IPS-NIHi7 (cell line): ENCODE measurements around the gene PHF20.
"Not testable (repeated sequence)": the region's sequence is repeated elsewhere in the genome, so short reads cannot be mapped to it uniquely, and the experiment has no call there.

Source experiments
- DNase-seq: peaks from one replicate; pipeline ENCODE4 v3.0.0; 2012; ENCODE audit warnings: mixed read lengths; ENCODE audit errors: extremely low spot score

Gene PHF20

DNA sequence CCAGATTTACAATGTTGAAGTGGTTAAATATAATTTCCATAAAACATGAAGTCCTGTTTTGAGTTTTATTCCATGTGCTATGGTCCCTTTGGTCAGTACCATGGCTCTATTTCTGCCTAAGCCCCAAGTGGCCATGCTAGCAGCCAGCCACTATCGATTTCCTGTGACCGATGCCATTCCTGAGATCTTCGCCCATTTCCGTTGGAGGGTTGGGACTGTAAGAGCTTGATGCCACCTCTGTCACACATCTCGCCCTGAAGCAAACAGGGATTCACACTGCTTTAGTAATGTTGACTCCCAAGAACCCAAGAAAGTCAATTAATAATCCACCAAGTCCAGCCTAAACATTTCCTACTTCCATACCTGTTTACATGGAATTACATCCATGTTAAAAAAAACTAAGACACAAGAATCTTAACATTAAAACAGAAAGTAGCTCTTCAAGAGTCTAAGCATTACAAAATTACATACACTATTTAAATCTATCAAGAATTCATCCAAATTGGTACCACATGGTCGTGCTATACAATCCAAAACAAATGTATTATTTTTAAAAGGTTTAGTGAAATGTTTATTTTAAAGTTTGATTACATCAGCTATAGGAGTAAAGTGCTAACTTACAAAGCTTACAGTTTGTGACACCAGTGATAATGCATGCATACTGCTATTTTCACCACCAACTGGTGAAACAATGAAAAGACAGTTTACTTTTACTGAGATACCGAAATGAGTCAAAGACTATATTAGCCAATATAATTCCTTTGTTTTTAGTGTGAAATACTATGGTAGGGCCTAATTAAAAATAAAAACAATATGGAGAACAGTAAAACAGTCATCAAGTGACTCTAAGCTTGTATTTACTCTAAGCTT is 32.3 kb upstream of the PHF20 start:
- DNase-seq, result no peak

DNA sequence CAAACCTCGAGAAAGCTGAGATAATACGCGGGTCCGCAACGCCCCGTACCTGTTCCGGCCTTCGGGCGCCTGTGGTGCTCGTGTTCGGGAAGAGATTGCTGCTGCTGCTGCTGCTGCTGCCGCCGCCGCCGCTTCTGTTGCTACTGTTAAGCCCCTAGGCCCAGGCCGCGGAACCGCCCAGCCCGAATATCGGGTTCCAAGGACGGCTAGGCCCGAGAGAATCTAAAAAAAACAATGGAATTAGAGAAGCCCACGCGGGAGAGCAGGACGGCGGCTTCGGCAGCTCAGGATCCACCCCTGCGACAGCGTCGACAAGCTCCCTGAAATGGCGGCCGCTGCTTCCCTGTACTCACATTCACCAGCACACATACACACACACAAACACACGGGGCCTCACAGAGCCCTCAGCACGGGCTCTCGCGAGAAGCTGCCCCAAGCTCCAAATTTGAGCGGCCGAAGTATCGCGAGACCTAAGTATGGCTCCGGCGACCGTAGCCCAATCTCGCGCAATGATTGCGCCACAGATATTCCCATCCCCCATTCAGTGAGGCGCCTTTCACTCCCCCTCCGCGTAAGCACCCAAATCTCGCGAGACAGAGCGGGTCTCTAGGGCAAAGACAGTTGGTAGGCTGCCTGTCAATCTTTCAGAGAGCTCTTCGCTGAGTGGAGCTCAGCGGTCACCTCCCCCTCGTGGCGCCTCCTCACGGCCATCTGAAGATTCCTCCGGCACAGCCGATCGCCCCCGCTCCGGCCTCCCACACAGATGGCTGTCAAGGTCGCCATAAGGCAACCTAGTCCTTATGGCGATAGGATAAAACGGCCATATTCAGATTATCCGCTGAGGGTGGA is 29.7 kb upstream of the PHF20 start, which contains the start of gene RBM39:
RBM39 (minus strand) TSS at position 369 of the 849 bp plus-strand sequence. CDS start 1,386 bp downstream, outside the sequence.
- DNase-seq, result peak; percentile 97

DNA sequence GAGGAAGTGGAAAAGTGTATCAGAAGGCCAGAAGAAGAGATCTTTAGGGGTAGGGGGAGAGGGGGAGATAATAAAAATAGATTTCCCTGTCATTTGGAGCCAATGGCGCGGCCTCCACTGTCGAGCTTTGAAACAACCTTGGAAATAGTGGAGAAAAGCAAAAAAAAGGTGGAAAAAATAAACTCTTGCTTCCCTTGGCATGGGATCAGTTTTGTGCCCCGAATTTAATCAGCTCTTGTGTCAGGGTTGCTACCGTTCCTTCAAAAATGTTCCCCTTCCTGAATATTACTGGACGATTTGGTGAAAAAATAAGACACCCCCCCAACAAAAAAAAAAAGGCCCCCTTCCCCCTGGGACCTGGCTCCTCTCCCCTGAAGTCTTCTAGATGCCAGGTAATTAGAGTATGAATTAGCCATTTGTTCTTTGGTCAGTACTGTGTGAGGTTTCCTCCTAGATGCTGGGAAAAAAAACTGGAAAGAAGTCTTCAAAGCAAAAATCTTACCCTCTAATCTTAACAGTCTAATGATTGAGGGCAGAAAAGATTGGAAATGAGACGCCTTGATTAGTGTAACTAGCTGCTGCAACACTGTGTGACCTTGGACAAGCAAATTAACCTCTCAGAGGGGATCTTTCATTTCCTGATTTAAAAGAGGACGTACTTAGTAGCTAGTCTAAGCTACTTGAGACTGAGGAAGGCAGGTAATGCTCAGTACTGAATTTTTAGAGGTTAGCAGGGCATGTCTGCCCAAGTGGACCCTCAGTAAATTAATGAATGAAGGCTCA is 28.9 kb upstream of the PHF20 start:
- DNase-seq, result peak; percentile 17

DNA sequence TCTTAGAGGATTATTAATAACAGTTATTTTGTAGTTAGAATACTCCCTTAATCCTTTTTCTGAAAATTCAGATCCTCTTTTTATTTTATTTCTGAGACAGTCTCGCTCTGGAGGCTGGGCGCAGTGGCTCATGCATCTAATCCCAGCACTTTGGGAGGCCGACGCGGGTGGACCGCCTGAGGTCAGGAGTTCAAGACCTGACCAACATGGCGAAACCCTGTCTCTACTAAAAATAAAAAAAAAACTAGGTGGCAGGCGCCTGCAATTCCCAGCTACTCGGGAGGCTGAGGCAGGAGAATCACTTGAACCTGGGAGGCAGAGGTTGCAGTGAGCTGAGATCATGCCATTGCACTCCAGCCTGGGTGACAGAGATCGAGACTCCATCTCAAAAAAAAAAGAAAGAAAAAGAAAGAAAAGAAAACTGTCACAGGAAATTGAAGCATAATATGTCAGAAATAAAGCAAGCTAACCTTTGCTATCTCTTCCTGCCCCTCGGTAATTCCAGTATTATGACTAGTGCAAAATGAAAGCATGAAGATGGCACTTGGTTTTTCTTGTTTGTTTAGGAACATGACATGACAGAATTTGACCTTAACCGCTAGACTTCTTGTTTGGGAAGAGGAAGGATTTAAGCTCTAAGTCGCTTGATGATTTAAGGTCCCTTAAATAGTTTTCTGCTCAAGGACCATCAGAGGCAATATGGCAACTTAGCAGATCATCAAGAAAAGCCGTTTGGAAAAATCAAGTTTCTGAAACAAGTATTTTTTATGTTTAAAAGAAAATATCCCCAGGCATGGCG is 27.9 kb upstream of the PHF20 start:
- DNase-seq, result no peak

DNA sequence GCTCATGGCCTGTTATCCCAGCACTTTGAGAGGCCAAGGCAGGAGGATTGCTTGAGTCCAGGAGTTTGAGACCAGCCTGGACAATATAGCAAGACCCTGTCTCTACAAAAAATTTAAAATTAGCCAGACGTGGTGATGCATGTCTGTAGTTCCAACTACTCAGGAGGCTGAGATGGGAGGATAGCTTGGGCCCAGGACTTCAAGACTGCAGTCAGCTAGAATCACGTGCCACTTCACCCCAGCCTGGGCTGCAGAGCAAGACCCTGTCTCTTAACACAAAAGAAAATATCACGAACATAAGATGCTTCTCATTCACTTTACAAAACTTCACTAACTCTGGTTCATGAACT is 27.3 kb upstream of the PHF20 start:
- DNase-seq, result not testable (repeated sequence)

DNA sequence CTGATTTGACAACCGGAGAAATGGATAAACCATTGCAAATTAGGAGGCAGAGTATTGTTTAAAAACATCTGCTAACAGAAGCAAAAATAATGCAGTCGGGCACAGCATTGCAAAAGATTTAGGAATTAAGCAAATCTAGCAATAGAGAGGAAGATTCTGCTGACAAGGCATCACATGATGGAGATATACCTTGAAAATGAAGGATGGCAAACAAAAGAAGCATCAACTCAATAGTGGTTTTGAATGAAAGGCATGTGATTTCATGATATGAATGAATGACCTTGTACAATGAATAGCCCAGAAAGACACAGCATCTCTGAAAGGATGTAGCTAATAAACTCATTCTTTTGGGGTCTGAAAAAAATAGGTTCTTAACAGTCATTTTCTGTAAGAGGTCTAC is 21.2 kb upstream of the PHF20 start:
- DNase-seq, result no peak

DNA sequence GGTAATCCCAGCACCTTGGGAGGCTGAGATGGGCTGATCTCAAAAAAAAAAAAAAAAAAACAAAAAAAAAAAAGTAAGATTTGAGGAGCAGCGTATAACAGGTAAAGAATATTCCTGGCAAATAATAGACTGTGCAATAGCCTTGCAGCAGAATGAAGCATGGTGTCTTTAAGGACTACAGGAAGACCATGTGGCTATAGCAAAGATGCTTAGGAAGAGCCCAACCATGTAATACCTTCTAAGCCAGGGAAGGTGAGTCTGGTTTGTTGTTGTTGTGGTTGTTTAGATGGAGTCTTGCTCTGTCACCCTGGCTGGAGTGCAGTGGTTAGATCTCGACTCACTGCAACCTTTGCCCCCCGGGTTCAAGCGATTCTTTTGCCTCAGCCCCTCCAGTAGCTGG is 15.4 kb upstream of the PHF20 start:
- DNase-seq, result no peak

DNA sequence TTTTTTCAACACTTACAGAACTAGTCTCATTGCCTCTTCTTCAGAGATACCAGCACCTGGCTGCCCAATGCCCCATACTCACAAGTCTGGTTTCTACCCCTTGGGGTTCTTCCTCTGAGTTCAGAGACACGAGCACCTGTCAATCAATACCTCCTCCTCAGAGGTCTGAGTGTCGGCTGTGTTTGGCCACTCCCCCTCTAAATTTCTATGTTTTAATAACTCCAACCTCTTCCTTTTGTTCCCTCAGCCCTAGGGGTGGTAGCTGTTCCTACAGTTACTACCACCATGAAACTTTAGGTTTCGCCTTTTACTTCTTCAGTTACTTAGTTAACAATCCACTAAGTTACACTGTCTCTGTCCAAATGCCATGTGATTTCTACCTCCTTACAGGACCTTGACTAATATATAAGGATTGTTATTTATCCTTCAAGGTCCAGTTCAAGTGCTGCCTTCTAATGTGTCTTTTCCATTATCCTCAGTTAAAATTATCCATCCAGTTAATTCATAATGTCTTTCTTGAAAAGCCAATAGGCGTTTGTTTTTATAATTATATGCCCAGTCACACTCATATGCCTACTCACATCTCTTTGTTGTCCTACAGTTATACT is 14.6 kb upstream of the PHF20 start:
- DNase-seq, result no peak

DNA sequence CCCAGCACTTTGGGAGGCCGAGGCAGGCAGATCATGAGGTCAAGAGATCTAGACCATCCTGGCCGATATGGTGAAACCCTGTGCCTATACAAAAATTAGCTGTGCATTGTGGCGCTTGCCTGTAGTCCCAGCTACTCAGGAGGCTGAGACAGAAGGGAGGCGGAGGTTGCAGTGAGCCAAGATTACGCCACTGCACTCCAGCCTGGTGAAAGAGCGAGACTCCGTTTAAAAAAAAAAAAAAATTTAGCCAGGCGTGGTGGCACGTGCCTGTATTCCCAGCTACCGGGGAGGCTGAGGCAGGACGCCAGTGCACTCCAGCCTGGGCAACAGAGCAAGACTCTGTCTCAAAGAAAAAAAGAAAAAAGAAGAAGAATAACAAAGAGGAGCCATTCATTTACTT is 10.3 kb upstream of the PHF20 start:
- not testable (repeated sequence) for DNase-seq

DNA sequence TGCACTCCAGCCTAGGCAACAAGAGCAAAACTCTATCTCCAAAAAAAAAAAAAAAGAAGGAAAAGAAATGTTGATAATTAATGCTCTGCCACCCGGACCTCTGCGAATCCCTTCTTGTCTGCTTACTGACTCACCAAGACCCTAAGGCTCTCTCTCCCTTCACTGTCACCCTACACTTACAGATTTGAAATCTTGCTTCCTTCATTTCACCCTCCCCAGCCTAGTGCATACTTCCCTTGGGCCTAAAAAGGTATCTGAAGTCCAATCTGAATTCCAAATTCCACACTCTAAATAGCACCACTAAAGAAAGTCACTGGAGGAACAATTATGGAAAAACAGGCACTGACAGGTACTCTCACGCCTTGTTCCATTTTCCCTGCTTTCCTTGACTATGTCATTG is 9.4 kb upstream of the PHF20 start:
- no peak for DNase-seq

DNA sequence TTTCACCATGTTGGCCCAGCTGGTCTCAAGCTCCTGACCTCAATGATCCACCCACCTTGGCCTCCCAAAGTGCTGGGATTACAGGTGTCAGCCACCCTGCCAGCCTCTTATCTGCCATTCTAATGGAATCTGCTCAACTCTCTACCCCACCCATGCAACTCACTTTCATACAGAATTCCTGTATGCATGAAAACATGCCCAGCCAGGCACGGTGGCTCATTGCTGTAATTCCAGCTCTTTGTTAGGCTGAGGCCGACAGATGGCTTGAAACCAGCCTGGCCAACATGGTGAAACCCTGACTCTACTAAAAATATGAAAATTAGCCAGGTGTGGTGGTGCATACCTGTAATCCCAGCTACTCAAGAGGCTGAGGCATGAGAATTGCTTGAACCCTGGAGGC is 6.9 kb upstream of the PHF20 start:
- DNase-seq, result not testable (repeated sequence)

DNA sequence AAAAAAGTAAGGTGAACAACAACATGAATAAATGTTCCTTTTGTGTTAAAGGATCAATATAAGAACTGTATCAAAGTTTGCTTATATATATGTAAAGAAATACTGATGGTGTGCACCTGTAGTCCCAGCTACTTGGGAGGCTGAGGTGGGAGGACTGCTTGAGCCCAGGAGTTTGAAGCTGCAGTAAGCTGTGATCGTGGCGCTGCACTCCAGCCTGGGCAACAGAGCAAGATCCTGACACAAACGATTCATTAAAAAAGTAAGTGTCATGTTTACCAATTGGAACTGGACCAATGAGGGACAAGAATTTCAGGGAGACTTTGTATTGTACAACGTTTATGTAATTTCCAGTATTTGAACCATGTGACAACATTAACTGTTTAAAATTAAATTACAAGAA is 5.0 kb upstream of the PHF20 start:
- no peak for DNase-seq

DNA sequence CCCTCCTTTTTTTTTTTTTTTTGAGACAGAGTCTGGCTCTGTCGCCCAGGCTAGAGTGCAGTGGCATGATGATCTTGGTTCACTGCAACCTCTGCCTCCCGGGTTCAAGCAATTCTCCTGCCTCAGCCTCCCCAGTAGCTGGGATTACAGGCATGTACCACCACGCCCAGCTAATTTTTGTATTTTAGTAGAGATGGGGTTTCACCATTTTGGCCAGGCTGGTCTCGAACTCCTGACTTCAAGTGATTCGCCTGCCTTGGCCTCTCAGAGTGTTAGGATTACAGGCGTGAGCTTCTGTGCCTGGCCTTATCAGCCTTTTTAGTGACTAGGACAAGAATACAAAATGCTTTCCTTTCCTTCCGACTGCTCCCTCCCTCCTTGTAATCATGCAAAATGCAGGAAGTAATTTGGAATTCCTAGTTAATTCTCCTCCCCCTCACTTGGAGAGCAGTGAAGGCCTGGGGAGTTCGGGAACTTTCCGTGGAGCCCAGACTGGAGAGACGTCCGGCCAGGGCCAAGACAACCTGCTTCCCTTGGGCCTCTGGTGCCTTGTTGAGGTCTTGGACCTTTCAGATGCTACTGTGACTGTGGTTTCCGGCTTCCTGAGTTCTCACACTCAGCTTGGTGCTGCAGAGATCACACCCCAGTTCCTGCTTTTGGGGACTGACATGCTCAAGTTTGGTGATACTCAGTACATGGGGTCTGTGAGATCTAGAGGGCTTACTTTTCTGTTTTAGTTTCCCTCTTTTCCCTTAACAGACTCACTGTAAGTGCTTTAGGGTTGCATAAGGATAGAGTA is 3.9 kb upstream of the PHF20 start:
- peak; percentile 38 for DNase-seq

DNA sequence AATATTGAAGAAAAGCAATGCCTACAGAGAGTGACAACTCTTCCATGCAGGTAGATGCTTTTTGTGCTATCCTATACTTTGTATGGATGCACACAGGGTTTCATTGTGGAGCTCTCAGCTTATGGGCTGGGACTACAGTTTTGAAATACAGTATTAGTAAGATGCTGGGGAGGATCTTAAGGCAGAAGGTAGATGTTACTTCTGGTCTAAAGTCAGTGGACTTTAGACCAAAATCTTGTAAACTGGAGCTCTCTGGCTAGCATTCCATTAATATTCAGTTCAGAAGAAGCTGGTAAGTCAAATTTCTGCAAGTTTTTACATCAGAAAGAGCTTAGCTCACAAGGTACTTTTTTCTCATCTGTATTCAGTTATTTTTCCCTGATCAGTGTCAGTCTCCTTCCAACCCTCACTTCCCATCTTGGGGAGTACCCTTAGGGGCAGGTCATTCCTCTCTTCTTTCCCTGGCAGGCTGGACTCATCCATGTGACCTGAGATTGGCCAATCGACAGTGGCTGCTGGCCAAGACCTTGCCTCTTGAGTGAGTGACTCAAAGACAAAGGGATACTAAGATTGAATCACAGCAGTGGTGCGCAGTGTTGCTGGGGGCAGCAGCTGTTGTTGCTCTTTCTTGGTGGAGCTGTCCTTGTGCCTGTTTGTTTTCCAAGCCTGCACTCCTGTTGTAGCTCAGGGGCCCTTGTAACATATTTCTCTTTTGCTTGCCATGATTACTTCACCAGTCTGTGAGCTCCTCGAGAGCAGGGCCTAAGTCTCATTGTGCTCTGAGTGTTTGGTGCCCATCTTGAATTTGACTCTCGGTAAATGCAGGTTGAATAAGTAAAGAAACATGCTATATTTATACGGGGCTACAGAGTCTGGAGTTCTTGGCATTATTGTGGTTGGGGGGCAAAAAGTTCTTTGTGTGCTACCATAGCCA is 2.8 kb upstream of the PHF20 start:
- DNase-seq, result peak; percentile 86

DNA sequence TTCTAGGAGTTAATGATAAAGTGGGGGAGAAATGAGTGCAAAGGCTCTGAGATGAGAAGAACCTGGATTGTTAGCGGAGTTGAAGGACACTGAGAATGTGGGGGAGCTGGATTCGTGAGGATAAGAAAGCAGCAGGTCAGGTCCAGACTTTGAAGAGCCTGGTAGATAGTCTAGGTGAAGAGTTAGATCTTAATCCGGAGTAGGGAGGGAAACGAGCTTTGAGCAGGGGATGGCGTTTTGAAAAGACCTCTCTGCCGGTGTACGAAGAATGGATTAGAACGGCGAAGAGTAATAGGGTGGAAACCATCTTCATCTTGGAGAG is 487 bp upstream of the PHF20 start:
- DNase-seq, result no peak

DNA sequence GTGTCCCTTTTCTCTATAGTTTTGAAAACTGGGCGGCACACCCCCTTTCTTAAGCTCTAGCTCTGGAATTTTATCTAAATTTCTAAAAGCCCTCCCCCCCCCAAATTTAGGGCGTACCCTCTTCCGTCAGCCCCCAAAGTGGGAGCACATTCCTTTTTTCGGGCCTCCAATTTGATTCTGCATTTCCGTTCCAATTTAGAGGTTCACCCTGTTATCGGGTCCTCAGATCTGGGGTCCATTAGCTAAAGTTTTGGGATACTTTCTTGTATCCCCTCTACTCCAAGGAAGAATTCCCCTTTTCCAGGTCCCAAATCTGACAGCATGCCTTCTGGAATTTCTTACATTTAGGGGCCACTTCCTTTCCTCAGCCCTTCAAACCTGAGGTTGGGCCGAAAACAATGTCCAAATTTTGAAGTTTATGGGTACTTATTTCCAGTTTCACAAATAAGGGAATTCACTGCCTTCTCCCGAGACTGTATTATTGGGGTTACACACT is 796 bp downstream of the PHF20 start:
- no peak for DNase-seq

DNA sequence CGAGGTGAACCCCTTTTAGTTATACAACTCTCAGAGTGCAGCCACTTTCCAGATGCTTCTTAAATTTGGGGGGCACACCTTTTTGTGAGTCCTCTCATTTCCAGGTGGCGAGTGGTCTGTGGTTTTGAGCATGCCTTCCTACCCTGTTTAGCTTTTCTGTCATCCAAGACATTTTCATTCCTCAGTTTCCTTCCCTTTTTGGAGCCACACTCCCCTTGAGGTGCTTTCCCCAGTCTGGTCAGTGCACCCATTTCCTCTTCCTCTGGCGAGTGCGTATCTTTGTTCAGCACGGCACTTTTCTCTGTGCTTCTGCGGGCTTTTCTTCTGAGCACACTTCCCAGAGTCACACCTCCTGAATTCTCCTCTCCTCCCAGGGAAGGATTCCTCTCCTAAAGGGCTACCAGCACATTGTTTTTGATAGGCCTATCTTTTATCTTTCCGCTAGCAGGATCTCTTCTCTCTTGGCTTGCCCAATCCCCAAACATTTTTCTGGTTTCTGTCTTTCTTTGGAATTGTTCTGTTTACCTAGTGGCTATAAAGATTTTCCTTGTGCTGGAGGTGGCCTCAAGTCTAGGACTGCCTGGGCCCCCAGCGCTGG is 1.4 kb downstream of the PHF20 start:
- DNase-seq, result peak; percentile 20

DNA sequence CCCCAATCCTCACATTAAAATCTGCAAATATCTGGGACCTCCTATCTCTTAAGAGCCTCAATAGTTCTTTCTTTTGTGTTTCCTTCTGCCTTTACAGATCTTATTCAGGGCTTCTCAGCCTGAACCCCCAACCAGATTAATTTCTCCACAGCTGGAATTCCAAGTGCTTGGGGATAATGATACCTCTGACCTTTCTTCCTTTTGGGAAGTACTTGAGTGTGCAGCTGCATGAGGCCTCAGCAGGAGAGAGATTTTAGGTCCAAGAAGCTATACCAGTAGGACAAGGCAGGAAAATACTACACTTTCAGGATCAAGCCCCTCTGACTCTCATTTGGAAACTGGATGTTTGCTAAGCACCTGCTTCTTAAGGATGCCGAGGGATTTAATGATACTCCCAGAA is 2.6 kb downstream of the PHF20 start:
- no peak for DNase-seq
